NOMO-1 treated with dmso at 0.1 percent for 144 hours (cell line): Measurements from ENCODE around the gene MC1R.

Experiments used
- DNase-seq: peaks from one replicate; lab custom pipeline; 2025; ENCODE audit not compliant: unreplicated experiment; lab: John Stamatoyannopoulos, UW

MC1R gene

DNA sequence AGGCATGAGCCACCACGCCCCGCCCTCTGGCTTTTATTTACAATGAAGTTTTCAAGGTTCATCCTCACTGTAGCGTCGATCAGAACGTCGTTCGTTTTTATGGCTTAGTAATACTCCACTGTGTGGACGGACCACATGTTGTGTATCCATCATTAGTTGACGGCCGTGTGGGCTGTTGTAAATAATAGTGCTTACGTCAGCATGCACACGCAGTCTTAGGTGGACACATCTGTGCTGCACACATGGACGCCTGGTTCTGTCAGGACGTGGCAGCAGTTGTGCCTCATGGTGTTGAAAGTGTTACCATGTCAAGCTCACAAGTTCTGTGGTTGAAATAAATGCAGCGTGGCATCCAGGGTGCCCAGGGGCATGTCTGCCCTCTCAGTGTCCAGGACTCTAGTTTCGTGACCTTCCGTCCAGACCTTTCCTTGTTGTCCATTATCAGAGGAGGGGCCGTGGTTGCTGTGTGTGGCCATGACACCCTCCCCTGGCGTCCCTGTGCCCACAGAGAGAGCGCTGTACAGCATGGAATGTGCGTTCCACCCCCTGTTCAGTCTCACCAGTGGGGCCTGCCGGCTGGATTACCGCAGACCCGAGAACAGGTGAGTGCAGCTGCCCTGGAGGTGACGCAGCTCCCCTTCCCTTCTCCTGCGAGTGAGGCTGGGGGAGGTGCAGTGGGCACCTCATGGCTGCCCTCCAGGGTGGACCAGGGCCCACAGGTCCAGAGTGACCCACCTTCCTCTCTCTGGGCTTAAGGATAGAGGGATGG lies 23.0 kb upstream of the MC1R start:
- DNase-seq, result no peak

DNA sequence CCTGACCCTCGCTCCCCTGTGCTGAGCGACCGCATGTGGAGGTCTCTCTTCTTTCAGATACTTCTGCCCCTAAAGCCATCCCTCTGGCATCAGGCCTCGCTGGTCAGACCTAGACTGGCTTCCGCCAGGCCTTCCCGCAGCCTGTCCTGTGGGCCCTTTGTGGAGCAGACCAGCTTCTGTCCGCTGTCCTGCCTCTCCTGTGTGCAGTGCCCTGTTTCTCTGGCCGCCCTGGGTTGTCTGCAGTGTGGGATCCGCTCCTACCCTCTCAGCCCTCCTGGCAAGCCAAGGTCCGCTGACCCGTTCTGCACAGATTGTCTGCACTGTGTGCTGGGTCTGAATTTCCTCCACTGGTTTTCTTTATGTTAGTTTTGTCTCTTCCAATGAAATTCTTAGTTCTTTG lies 21.5 kb upstream of the MC1R start:
- no peak for DNase-seq

DNA sequence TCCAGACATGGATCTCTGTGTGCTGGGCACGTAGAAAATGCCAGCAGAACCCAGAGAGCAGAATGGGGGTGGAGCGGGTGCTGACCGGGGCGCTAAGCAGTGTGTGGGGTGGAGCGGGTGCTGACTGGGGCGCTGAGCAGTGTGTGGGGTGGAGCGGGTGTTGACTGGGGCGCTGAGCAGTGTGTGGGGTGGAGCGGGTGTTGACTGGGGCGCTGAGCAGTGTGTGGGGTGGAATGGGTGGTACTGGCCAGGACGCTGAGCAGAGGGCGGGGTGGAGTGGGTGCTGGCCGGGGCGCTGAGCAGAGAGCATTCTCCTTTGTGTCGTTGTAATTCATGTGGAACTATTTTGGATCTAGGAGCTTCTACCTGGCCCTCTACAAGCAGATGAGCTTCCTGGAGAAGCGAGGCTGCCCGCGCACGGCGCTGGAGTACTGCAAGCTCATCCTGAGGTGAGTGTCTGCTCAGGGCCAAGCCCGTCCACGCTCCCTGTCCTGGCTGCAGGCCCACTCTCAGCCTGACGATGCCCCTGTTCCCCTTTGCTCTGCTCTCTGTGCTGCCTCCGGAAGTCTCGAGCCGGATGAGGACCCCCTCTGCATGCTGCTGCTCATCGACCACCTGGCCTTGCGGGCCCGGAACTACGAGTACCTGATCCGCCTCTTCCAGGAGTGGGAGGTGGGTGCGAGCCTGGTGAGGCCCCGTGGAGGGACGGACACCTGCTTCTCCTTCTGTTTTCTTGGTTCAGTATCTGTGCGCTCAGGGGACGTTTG lies 20.3 kb upstream of the MC1R start:
- DNase-seq, result no peak

DNA sequence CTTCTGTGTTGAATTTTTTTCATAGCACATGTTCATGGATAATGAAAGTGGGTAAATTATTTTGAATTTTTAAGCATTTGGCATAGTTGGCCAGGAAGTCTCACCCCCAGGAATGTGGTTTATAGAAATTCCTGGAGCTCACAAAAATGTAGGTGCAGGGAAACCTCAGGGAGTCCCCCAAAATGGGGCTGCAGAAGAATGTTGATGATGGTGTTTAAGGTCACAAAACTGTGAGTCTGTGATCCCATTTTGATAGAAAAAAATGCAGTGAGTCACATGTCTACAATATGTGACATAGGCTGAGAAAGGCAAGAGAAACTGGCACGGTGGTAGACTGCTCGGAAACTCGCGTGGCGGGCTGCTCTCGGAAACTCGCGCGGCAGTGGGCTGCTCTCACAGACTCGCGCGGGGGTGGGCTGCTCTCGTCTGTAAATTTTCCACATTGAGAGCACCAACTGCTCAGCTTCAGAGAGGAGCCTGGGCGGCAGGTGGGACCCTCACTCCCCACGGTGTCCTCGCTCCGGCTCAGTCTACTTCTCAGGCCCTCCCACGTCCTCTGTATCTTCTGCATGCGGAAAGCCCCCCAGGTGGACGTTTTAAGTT lies 18.7 kb upstream of the MC1R start:
- DNase-seq, result no peak

DNA sequence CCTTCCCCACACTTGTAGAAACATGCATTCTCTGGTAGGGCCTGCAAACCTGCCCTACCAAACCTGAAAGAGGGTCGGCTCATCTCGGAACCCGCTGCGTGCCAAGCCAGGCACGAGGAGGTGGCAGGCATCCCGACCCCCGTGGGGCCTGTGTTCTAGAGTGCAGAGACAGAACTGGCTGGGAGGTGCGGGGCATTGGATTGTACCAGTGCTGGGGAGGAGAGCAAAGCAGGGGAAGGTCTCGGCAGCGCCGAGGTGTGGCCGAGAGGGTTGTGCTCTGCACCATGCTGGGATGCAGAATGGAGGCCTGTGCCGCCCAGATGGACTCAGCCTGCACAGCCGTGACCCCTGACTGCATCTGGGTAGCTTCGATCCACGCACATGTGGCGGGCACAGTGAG lies 17.8 kb upstream of the MC1R start:
- DNase-seq, result no peak

DNA sequence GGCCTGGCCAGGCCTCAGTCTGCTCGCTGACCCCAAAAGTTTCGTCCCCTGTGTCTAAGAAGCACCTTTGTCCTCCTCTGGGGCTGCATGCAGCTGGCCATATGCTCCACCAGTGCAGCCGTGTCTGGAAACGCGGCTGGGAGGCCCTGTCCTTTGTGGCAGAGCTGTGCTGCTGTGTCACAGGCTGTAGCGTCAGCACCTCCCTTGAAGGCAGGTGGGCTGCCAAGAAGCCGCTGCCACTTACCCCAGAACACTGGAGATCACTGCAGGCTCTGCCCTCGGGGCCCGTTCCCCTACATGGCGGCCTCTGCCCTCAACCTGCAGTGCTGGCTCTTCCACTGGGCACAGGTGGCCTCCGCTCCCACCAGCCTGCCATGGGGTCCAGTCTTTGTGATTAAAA lies 15.7 kb upstream of the MC1R start:
- no peak for DNase-seq

DNA sequence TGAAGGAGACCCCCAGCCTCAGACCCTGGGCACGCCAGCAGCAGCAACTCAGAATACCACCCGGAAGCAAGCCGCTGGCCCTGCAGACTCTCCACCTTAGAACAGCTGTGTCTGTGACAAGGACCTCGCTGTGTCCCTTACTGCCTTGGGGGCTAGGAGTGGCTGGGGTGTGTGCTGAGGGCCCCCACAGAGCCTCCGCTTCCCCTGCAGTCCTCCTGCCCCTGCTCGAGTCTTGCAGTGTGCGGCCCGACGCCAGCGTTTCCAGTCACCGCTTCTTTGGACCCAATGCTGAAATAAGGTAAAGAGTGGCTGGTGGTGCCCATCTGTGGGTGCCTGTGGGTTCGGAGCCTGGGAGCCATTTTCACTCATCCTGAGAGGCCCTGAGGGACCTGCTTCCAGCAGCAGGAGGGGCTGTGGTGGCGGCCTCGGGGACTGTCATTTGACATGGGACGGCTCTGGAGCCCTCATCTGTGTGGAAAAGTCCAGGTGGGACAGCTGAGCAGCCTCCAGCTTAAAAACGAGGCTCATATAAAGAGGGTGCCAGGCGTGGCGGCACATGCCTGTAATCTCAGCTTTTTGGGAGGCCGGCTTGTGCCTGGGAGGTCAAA lies 14.7 kb upstream of the MC1R start:
- DNase-seq, result no peak

DNA sequence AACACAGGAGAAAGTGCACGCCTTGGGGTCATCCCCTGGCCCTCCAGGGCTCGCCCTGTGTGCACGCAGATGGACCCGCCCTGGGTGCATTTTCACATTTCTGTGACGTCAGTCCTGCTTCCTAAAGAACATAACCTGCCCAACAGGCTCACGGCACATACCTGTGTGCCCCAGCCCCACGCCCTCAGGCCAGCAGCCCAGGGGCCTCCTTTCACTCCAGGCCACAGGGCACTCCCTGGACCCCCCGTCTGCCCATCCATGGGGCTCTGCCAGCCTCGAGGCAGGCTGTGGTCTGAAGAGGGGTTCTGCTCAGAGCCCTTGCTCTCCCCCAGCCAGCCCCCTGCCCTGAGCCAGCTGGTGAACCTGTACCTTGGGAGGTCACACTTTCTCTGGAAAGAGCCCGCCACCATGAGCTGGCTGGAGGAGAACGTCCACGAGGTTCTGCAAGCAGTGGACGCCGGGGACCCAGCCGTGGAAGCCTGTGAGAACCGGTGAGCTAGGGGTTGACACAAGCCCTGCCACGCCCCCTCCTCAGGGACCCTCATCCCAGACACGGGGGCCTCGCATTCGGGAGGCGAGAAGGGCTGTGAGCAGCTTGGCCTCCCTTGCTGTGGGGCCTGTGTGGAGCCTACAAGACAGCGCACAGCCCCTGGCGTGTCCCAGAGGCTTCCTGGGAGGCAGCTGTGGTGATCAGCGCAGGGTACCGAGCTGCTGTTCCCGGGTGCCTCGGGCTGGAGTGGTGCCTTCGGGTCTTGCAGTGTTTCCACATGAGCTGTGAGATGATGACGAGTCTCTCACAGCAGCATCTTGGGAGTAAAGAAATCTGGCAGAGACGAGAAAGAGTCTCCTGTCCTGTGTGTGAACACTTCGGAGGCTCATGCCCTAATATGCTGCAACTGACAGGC lies 13.8 kb upstream of the MC1R start:
- DNase-seq, result no peak

DNA sequence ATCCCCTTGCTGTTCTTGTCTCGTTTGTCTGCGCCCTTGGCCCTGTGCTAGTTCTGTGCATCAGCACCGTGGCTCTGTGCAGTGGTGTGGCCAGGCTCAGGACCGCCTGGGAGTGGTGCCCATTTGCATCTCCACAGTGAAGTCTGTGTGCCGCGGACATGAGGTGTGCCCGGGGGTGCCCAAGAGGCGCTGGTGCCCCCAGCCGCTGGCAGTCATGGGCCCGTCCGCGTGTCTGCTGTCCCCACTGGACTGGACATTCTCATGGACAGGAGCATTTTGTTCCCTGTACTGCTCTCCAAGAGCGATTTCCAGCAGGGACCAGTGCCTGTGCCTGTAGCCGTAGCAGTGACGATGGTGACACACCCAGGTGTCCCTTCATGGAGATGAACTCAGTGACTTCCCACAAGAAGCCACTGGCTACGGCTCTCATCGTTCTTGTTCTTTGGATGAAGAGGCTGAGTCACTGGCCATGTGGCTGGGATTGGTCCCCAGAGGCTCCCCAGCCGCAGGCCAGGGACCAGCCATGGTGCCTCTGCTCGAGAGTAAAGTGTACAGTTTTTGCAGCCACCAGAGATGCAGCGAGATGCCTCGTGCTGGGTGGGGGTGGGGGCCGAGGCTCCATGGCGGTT lies 13.0 kb upstream of the MC1R start:
- DNase-seq, result no peak

DNA sequence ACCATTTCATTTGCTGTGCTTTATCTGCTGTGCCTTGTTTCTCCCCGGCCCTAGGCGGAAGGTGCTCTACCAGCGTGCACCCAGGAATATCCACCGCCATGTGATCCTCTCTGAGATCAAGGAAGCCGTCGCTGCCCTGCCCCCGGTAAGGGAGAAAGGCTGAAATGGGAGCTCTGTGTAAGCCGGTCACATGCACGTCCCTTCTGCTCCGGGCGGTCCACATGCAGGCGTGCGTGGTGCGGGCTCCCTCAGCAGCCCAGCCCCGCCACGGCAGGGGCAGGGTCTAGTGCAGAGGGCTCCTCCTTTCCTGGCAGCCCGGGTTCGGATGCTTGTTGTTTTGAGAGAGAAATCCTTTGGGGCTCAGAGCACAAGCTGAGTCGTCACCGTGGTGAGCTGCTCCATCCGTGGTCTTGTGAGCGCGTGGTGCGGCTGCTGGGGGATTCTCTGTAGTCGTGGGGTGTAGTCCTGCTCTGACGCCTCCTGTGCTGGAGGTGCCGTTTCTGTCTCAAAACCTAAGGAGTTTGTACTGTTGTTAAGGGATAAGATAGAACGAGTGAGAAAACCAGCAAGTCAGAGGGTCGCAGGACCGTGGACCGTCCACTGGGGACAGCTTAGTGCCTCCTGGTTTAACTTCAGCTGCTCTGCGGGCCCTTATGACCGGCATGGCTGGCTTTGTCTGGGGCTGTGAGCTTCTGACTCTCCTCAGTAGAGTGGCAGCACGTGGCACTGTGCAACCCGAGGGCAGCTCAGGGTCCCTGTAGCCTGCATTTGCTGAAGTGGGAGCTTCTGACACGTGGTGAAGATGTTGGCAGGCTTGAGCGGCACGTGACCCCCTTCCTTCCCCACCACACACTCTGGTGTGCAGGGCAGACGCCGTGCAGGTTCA lies 12.3 kb upstream of the MC1R start:
- no peak for DNase-seq

DNA sequence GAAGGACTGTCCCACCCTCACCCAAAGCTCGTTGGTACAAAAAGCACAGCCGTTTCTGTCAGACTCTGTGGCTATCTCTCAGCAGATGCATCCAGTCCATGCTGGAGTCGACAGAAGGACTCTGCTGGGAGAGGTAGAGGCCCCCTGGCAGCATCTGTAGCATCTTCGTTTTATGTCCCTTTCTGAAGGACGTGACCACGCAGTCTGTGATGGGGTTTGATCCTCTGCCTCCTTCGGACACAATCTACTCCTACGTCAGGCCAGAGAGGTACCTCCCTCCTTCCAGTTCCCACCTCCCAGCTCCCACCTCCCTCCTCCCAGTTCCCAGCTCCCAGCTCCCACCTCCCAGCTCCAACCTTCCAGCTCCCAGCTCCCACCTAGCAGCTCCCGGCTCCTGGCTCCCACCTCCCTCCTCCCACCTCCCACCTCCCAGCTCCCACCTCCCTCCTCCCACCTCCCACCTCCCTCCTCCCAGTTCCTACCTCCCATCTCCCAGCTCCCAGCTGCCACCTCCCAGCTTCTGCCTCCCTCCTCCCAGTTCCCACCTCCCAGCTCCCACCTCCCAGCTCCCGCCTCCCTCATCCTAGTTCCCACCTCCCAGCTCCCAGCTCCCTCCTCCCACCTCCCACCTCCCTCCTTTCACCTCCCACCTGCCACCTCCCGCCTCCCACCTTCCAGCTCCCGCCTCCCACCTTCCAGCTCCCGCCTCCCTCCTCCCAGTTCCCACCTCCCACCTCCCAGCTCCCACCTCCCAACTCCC lies 11.4 kb upstream of the MC1R start:
- no peak for DNase-seq

DNA sequence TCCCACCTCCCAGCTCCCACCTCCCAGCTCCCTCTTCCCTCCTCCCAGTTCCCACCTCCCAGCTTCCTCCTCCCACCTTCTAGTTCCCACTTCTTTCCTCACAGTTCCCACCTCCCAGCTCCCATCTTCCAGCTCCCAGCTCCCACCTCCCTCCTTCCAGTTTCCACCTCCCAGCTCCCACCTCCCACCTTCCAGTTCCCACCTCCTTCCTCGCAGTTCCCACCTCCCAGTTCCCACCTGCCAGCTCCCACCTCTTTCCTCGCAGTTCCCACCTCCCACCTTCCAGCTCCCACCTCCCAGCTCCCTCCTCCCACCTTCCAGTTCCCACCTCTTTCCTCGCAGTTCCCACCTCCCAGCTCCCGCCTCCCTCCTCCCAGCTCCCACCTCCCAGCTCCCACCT lies 10.4 kb upstream of the MC1R start:
- DNase-seq, result no peak

DNA sequence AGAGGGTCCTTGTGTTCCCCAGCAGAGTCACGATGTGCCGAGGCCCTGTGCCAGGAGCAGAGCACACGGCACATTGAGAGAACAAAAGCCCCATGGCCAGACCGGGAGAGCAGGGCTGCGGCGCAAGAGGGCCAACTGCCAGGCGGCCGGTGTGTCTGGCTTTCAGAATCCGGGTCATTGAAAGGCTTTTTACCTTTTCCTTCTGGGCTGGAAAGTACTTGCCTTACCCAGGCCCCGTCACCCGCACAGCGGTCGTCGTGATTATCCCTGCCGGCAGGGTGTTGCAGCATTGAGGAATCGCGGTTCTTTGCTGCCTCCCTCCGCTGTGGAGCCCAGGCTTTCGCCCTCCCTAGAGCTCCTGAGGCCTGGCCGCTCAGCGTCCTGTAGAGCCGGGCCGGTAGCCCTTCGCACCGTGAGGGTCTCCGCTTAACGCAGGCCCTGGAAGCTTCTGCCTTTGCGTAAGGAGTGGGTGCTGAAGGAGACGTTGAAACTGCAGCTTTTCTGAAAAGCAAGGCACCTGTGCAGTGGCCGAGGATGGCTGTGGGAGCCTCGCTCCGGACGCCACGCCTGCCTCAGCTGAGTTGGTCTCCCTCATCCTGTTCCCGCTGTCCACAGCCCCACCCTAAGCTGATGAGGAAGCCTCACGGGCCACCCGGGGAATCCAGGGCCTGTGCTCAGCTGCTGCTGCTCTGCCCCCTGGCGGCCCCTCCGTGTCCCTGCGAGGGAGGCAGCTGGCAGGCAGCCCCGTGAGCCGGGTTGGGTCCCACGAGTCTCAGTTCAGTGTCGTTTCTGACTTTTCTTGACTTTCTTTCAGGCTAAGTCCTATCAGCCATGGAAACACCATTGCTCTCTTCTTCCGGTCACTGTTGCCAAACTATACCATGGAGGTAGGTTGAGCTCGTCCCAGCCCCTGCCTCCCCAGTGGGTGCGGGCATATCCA lies 8.6 kb upstream of the MC1R start:
- DNase-seq, result no peak

DNA sequence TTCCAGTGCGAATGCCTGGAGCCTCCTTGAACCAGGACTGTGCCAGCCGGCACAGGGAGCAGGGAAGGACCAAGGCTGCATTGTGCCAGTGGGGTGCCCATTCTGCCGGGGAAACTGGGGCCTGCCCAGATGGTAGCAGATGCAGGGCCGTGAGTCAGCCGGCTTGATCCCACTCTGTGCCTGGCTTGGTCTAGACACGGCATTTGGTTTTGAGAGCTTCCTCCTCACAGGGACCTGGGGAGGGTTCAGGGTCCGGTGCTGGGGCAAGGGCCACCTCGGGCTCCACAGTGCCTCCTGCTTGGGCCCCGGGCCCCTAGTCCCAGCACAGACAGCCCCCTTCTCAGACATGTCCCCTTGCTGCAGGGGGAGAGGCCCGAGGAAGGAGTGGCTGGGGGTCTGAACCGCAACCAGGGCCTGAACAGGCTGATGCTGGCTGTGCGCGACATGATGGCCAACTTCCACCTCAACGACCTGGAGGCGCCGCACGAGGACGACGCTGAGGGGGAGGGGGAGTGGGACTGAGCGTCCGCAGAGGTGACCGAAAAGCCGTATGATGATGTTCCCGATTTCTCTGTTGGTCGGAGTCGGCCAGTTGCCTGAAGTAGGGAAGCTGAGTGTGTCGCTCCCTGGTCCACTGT lies 7.8 kb upstream of the MC1R start:
- no peak for DNase-seq

DNA sequence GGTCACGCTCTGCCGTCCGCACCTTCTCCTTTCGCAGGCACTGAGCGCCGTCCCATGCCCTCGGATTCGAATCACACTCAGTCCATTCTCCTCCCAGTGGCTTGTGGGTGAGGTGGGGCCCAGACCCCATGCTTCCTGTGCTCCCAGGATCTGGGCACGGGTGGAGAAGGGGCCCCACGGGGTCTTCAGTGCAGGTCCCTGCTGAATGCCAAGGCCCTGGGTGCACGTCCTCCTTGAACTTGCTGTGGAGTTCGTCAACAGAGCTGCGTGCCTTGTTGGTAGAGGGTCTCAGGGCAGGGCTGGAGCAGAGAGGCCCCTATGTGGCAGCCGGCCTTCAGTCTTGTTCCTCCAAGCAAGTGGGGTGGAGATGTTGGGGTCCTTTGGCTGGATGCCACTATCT lies 7.3 kb upstream of the MC1R start:
- no peak for DNase-seq

DNA sequence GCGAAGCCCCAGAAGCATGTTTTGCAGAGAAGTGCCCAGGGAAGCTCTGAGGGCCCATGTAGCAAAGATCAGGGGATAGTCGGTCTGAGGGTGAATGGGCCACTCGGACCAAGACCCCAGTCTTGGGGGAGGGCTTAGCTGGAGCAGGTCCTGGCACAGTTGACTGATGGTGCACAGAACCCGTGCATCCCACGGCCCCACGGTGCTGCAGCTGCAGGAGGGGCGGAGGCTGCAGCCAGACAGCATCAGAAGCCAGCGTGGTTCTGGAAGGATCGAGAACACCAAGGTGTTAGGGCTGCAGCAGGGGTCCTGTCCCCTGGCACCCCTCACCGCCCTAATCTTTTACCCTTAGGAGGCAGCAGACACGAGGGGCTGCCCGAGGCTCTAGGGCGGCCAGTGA lies 6.5 kb upstream of the MC1R start:
- DNase-seq, result no peak

DNA sequence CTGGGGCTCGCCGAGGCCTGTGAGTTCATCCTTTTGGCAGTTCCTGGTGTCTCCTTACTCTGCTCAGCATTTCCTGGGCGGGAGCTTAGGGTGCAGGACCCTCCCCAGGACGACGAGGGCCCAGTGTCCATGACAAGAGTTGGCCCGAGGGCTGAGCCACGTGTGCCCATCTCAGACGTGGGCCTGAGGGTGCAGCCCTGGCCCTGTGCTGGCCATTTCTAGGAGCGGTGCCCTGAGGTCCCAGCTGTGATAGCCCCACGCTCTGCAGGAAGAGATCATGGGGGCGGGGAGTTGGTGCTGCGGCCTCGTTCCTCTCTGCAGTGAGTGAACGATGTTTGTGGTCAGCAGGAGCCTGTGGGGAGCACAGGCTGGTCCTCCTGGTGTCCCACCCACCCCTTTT lies 6.0 kb upstream of the MC1R start:
- no peak for DNase-seq
